UCSD-AML1 (cell line): ENCODE results near the gene CHRD.

Source experiments
- DNase-seq: peaks from one replicate; lab custom pipeline; 2025; ENCODE audit not compliant: unreplicated experiment; lab: John Stamatoyannopoulos, UW

Gene CHRD

DNA sequence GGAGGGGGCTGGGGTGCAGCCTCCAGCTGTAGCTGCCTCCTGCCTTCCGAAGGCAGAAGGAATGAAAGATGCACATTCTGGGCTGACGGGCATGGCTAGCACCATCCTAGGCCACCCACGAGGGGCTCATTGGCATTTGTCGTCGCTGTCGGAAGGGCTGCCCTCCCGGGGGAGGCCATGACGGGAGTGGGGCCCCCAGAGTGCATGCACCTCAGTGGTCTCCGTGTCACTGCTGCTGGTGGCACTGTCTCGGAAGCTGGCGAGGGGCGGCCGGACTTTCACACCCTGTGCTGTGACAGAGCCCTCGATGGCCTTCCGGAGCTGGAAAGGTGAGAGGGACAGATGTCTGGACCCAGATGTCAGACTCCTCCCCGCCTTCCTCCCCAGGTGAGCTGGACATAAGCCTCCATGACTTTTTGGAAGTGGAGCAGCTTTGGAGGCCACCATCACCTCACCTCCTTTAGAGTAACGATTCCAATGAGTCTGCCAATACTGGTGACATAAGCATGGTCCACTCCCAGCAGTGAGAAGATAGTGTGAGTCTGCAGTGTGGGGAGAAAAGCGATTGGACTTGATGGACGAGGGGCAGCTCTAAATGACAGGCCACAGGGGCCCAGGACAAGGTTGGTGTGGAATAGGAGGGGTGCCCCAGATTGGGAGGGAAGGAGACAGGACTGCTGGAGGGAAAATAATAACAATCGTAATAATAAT, 33.2 kb upstream of the CHRD start:
- no peak for DNase-seq

DNA sequence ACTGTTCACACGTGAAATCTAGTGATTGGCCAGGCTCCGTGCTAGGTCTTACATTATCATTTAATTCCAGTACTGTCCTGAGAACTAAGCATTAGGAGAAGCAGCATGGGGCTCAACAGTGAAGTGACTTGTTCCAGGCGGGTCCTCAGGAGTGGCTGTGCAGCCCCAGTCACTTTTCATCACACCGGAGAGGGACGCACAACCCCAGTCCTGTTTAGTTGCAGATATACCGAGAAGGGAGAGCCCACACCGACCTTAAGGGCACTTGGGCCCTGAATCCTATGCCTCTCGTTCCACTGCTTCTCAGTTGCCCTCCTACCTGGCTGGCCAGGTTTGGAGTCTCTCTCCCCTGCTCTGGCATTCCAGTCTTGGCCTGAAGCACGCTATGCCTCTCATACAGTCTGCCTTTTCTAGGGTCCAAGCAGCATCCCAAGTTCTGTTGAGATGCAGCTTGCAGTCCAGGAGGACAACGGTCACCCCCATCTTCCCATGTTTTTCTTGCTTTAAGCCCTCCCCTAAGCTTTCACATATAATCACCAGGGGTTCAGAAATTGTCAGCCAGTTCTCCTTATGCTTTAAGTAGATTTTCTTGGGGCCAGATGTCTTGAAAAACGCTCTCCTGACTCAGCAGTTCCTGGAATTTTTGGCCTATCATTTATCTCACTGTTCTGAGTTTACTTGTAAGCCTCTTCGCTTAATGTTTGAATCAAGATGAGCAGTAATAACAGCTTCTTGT, 32.4 kb upstream of the CHRD start:
- DNase-seq = no peak

DNA sequence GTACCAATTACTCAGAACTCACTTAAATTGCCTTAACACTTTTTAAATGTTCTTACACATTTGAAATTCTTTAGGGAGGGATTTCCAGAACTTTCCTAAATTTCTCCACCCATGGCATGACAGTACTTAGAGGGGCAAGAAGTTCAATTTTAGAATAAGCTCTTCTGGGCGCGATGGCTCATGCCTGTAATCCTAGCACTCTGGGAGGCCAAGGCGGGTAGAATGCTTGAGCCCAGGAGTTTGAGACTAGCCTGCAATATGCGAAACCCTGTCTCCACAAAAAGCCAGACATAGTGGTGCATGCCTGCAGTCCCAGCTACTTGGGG, 31.8 kb upstream of the CHRD start:
- no peak for DNase-seq

DNA sequence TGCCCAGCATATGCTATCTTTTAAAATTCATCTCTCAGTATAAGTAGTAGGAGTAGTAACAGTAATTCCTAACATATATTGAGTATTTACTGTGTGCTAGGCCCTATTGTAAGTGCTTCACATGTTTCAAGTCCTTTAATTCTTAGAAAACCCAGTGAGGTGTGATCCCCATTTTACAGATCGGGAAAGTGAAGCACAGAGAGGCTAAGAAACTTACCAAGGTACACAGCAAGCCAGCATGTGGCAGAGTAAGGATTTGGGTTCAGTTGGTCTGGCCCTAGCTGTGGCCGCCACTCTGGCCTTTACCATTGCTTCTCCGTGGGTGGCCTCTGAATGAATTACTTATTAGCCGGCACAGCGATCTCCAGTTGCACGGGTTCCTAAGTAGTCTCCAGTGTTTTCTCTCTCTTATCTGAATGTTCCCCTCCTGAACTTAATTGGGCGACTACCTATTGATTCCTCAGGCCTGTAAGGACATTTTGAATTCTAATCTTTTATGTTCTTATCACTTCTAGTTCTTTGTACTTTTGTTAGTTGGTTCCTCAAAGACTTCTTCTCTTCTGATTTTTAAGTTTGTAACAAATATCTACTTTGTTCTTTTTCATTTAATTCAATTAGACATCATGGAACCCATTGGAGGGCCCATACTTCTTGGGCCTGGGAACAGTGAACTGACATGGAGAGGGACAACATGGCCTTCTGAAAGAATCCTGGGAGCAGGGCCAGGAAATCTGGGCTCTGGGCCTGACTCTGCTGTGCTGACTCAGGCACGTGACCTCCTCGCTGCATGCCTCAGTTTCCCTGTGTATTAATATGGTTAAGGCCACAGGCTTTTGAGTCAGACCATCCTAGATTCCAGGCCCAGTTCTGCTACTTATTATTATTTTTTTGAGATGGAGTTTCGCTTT, 30.0 kb upstream of the CHRD start:
- no peak for DNase-seq

DNA sequence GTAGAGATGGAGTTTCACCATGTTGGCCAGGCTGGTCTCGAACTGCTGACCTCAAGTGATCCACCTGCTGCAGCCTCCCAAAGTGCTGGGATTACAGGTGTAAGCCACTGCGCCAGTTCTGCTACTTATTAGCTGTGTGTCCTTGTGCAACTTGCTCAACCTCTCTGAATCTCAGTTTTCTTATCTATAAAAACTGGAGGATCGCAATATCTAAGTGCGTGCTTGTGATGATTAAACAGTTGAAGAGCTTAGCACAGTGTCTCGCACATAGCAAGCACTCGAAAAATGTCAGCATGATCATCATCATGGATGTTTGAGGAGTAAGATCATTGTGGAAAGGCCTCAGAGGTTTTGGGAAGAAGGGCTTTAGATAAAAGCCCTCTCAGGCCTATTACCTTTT, 29.2 kb upstream of the CHRD start:
- DNase-seq = no peak

DNA sequence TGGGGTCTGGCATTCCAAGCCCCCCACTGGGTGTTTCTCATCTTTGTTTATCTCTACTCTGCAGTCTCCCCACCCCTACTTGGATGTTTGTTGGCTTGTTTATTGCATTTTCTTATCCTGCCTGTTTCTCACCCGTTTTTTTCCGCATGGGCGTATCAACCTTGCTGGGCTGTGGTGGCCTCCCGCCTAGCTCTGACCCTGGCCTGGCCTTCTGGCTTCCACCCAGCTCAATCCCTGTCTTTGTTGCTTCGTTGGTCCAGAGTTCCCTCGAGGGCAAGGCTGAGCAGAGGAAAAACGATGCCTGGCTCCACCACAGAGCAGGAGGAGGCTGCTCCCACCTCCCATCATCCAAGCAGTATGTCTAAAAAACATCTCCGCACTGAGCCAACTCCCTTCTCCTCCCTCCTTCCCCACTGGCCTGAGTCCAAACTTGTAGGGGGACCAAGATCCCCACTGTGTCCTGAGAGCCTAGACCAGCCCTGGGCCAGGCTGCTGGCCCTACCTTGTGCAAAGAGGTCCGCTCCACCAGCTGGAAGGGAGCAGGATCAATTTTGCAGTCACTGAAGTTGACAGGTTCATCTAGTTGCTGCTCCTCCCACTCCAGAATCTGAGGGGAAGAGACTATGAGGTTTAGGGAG, 28.2 kb upstream of the CHRD start:
- DNase-seq = no peak

DNA sequence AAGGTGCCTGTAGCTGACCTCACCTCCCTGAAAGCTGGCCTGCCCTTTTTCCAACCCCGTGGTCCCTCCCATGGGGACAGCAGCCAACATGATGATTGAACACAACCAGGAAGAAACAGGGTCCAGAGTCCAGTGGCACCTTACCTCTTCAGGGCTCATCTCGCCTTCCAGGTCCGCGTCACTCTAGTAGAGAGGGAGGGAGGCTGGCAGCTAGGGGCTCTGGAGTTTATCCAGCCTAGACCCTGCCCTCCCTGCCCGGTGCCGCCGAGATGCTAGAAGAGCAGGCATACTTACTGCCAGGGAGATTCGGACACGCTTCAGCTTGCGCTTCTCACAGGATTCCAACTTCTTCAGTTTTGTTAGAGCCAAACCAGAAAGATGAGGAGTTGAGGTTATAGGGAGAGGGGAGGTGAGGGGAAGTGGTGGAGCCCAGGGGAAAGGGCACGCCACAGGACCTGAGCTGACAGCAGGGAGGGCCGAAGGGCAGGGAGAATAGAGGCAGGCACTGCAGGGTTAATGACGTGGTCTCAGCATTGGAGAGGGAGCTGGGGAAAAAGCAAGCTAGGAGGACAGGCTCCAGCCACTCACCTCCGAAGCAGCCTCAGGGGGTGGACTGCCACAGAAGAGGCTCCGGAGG, 27.6 kb upstream of the CHRD start:
- DNase-seq = no peak

DNA sequence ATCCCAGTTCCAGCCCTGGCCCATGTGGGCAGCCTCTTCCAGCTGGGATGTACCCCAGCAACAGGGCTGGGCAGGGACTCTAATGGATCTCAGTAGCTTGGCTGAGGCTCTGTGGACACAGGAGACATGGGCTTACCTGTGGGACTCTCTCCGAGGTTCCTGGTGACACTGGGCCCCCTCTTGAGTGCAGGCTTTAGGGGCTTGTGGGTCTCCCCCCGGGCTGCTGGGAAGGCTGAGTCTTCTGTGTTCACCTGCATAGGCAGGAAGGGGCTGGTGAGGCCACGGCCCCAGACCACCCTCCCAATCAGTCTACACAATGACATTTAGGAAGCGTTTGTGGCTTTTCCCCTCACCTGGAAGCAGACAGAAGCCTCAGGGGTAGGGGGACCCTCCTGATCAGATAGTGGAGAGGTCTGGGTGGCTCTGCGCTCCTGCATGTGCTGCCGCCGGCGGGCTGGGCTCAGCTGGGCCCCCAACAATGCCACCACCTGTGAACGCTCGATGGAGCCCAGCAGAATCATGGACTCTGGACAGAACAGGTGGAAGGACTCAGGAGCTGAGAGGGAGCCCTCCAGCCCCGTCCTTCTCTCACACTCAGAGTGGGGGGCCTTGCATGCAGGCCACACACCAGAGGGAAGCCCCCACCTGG, 26.8 kb upstream of the CHRD start:
- no peak for DNase-seq

DNA sequence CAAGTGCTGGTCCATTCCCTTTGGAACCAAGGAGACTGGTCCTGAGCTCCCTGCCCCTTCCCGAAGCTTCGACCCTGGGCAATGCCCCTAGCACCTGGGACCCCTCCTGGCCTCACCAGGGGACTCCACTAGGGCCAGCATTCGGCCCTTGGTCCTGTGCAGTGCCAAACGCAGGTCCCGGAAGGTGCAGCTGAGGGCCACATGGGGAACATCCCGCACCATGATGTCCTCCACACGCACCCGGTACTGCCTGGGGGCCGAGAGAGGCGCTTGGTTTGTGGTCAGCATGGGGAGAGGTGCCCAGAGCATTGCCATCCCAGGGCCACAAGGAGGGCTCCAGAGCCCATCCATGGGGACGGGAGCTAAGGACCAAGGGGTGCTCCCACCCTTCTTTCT, 26.3 kb upstream of the CHRD start:
- no peak for DNase-seq

DNA sequence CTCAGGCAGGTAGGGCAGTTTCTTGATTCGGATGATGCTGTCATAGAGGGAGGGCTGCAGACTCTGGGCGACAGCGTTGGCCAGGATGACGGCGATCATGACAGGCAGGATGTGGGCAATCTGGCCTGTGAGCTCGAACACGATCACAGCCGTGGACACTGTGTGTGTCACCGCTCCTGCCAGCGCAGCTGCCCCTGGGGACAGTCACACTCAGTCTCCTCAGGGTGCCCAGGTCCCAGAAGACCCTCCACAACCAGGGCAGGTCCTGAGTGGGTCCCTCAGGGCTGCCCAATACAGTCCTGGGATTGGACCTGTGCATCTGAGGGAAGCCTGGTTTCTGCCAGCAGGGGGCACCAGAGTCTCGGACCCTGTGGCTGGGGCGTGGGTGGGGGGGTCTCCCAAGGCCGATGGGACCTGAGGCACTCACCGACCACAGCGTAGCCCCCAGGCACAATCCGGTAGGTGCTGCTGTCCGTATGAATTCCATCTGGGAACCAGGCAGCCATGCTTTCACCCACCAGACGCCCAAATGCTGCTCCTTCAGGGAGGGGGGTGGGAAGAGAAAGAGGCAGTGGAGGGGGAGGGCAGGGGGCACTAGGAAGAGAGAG, 25.6 kb upstream of the CHRD start:
- DNase-seq = peak; percentile 65

DNA sequence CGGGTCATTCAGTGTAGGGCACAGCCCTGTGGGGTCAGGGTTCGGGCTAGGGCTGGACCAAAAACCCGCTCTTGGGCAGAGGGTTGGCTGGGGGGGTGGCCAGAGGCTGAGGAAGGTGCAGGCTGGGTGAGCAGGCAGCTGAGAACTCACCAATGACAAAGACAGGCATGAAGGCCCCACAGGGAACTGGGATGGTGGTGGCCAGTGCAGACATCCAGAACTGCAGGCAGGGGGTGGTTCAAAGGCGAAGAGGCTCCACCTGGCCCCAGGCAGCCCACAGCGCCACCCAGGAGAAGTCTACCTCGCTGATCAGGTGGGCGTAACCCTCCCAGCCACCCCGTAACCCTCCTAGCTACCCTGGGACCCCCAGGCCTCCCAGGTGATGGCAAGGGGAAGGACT, 25.1 kb upstream of the CHRD start:
- DNase-seq = no peak

DNA sequence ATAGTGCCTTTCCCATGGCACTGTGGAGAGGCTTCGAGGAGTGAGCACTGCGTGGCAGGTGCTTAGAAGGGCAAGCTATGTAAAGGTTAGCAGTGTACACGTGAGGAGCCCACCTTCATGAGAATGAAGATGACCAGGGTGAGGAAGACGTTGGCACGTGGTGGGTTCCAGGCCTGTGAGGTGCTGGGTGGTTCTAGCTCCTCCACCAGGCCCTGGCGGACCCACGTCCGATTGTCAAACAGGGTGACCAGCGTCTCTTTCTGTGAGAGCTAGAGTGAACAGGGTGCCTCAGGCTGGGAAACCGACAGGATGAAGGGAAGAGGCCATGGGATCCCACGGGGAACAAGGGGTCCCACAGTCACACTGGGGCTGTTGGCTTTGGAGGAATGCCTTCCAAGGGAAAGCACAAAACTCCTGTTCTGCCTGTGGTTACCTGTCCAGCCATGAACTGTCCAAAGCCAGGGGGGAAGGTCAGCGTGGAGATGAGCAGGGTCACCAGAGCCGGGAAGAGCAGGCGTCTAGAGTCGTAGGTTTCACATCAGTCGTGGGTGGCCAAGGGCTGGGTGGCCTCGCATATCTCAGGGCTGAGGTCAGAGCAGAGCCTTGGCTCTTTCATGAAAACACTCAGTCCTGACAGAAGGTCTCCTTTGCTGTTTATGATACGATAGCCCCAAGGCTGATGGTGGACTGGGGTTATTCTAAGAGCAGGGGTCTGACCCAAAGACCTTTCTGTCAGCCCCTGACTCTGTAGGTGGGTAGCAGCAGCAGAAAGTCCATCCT, 24.4 kb upstream of the CHRD start:
- DNase-seq = no peak

DNA sequence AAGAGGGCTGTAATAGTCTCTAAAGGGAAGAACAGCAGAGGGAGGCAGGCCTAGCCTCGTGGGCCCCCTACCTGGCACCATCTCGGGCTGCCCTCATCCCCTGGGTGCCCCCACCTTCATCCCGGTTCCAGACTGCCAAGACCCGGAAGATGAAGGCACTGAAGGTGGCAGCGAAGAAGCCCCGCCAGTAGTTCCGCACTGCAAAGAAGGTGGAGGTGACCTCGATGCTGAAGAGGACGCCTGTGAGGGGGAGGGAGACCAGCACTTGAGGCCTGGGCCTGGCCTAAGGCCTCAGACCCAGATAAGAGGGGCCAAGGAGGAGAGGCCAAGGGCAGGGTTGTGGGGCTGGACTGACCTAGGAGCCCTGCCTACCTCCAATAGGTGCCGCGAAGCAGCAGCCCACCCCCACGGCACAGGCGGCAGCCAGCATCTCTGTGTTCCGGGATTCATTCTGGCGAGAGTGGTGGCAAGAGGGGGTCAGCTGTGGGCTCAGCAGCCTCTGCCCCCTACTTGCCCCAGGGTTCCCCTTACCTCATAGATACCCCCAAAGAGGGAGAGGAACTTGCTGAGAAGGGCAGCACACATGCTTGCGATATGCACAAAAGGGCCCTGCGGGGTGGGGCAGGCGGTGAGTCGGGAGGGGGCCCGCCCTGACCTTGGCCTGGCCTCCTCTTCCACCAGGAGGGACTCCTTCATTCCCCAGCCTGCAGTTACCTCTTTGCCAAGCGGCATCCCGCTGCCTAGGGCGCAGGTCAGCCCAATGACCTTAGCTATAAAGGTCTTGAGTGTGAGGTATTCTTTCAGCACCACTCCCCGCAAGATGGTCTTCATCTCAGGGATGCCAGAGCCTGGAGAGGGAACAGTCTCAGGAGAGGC, 22.4 kb upstream of the CHRD start:
- no peak for DNase-seq

DNA sequence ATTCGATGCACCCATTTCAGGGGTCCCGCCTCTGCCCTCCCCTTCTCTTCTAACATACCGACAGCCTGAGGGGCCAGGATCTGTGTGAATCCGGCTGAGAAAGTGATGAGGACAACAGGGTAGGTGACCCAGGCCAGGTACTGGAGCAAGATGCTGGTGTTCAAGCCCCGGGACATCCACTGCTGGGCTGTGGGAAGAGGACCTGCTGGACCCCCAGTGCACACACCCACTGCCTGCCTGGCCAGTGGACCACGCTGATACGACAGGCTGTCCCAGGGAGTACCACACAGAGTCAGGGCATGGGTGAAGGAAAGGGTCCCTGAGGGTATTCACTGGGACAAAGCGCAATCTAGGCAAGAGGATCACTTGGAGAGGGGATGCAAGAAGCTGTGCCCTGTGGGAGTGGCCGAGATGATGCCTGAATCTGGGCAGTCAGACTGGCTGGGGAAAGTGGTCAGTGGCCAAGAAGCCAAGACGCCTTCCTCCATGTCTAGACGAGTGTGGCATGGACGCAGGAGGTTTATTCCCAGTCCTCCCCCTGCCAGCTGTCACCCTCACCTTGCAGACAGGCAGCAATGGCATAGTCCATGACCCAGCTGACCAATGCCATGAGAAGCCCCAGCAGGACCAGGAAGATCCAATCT, 21.6 kb upstream of the CHRD start:
- DNase-seq = no peak

DNA sequence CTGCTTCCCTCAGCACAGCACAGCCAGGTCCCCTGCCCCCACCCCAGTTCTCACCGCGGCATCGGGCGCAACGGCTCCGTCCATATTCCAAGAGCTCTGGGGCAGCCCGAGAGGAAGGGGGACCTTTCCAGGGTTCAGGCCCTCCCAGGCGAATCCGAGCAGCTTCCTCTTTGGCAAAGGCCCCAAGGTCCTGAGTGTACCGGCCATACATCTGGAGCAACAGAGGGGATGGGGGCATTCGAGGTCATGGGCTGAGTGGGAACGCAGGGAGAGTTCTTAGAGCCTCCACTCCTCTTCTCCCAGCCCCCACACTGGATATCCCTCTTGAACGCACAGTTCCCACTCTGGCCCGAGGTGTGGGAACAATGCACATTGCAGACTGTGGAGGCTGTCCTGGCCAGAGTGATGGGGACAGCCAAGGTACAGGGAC, 20.9 kb upstream of the CHRD start:
- DNase-seq = no peak

DNA sequence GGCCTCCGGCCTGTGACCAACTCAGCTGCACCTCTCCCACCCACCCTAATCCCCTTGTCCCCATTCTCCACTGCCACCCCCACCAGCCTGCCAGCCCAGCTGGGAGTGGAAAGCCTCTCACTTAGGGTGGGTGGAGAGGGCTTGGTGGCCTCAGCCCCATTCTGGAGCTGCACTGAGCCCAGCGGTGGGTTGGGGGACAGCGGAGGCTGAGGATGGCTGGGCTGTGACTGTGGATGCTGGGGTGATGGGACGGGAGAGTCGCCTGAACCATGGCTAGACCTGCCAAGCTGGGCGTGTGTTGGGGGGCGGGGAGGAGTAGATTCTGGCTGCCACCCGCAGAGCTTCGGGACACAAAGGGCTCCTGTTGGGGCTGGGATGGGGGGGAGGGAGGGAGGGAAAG, 20.2 kb upstream of the CHRD start:
- DNase-seq = no peak

DNA sequence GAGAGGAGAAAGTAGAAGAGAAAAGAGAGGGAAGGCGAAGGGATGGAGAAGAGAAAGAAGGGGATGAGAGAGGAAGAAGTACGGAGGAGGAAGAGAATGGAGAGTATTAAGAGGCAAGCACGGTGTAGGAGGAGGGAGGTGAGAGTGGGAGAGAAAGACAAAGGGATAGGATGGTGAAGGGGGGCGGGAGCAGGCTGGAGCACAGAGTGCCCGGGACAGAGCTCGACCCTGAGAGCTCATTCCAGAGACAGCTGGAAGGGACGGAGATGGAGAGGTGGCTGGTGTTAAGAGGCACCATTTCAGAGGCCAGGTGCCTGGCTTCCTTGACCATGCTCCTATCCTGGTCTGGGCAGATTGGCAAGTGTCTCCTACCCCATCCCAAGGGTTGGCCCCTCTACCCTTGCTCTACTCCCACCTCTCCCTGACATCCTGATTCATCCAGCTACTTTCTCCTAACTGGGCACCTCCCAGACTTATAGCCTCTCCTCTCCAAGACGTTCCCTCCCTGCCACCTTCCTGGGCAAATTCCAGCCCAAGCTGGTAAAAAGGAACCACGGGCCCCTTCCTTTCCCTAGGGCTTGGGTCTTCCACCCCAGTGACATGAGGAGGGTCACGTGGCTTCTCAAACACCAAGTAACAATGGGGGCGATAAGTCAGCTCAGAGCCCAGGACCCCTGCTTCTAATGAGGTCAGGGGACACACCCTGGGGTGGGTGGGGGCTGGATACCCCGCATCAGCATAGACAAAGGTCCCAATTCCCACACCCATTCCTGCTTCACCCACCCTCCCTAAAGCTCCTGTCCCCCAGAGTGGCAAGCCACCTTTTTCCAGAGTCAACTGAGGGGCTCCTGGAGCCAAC, 19.6 kb upstream of the CHRD start:
- DNase-seq = no peak
